ENCODE data around the gene KCNQ1.
A peak's percentile ranks its signal among the peaks of the same experiment; 100 is the strongest.

The KCNQ1 gene

DNA sequence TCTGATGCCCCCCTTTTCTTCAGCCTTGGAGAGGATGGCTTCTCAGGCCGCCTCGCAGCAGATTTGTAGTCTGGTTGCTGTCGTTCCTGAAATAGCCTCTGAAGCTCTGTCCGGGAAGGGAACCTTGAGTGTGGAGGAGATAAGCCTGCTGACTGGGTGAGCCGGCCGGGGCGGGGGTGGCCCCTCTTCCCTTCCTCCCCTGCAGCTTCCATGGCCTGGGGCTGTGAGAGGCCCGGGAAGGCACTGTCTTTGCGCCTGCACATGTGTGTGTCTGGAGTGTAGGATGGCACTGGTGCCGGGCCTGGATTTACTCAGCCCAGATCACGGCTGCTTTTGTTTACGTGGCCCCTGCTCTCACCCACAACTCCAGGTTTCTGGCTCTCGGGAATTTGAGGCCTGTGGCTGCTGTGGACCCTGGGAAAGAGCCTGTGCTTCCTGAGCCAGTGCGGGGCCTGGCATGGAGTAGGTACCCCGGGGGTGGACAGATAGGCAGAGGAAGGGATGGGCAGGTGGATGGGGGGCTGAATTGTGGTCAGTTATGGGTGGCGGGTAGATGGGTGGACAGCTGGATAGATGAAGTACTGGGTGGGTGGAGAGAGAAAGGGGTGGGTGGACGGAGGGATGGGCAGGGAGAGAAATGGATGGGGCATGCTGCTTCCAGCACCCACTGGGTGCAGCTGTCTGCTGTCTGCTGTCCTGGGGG is 16.6 kb downstream of the KCNQ1 start:
- DNase-seq (ENCODE audit: low spot score) = no peak

DNA sequence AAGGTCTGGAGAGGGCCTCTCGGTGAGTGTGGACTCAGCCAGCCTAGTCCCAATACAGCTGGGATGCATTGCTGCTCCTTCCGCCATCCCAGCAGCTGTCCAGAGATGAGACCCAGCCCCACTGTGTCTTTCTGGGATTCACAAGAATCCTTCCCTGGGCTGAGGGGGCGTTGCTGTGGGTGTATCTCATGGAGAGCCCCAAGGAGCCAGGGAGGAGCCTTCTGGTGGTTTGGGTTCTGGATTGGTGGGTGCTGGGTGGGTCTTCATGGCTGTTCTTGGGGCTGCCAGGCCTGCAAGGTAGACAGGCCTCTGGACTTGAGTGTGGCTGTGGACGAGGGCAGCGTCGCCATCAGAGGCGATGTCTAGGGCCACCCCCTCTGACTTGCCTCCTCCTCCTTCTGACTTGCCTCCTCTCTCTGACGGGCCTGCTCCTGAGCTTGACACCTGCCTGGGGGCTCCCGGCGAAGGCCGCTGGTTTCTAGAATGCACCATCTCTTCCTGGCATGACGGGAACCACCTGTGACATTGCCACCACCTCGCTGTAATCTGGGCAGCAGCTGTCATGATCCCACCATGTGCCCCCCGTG is 17.2 kb downstream of the KCNQ1 start:
- DNase-seq (ENCODE audit: low spot score) = no peak

DNA sequence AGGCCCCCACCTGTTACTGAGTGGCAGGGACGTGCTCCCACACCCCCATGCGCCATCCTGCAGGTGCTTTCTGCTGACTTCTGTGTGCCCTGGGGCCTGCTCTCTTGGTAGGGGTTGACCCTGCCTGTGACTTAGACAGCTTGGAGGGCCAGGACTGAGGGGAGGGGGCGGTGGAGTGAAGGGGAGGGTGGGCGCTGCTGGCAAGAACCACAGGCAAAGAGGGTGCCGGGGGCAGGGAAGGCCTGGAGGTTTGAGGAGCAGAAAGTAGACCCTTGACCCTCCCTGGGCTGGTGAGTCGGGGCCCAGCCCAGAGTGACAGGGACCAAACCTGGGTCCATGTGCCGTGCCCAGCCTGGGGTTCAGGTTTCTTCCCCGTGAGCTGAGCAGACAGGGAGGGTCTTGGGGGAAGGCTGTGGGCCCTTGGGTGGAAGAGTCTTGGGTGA is 17.8 kb downstream of the KCNQ1 start:
- DNase-seq (ENCODE audit: low spot score) = no peak

DNA sequence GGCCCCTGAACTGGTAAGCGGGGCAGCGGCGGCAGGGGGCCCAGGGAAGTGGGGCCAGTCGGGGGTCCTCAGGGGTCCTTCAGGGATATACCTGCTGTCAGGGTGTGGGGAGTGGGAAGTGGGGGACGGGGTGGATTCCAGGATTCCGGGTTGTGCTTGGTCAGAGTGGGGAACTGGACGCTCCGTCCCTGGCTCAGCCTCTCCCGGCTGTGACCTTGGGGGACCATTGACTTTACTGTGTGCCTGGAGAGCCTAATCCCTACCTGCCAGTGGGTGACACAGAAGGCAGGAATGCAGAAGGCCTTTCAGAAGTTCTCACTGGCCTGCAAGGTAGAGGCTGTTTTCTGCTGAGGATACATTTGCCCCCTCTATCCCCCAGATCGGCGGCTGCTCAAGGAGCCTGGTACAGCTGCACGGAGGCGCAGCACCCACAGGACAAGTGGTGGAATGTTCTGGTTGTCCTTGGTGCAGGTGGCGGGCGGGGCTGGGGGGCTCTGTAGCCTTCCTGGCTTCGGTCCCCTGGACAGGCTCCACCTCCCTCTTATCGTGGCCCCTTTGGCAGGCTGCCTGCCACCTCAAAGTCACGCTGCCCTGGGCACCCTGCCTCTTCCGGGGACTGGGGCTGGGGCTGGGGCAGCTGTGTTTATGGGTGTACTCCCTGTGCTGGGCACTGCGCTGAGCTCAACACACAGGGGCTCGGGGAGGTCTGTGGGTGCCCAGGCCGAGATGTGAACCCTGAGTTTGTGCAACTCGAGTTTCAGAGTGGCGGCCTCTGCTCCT is 18.4 kb downstream of the KCNQ1 start:
- DNase-seq (ENCODE audit: low spot score) = no peak

DNA sequence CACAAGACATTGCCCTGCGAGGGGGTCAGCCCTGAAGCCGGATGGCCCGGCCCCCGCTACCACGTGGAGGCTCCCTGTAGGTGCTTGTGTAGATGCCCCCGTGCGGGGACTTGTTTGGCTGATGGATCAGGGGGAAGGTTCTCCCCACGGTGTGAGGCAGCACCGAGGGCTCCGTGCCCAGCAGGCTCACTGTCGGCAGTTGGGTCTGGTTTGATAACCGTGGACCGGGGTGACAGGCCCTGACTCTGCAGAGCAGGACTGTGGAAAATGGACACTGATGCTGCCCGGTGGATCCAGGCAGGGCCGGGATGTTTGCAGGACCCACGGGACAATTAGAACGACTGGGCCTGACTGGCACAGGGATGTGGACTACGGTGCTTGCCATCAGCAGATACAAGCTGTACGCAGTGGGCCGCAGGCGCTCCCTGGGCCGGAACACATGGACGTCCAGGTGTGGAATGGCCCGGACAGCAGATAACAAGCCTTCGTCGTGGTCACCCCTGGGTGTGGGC is 19.0 kb downstream of the KCNQ1 start:
- no peak for DNase-seq (ENCODE audit: low spot score)

DNA sequence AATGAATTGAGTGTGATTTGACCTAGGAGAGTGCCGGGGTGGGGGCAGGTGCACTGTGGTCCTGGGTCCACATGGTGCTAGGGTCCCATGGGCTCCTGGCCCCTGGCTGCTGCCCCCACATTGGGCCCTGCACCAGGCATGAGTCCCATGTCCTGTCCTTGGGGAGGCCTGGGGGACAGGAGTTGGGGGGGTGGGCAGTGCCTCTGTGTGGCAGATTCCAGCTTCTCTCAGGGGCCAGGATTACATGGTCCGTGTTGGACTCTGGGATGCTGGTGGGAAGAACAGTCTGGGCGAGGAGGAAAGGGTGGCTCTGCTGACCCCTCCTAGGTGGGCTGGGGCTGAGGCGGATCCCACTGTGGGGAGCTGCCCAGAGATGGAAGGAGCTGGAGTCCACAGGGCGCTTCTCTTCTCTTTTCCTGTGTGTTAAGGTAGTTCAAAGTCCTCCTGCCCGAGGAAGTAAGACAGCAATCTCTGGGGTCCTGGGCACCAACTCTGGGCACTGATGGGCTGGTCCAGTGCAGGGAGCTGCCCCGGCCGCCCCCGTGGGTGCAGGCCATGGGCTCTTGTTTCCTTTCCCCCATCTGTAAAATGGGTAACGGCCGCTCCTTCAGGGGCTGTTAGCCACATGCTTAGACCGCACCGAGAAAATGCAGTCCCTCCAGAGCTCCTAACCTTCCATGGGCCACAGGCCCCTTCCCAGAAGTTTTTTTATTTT is 19.8 kb downstream of the KCNQ1 start:
- no peak for DNase-seq (ENCODE audit: low spot score)

DNA sequence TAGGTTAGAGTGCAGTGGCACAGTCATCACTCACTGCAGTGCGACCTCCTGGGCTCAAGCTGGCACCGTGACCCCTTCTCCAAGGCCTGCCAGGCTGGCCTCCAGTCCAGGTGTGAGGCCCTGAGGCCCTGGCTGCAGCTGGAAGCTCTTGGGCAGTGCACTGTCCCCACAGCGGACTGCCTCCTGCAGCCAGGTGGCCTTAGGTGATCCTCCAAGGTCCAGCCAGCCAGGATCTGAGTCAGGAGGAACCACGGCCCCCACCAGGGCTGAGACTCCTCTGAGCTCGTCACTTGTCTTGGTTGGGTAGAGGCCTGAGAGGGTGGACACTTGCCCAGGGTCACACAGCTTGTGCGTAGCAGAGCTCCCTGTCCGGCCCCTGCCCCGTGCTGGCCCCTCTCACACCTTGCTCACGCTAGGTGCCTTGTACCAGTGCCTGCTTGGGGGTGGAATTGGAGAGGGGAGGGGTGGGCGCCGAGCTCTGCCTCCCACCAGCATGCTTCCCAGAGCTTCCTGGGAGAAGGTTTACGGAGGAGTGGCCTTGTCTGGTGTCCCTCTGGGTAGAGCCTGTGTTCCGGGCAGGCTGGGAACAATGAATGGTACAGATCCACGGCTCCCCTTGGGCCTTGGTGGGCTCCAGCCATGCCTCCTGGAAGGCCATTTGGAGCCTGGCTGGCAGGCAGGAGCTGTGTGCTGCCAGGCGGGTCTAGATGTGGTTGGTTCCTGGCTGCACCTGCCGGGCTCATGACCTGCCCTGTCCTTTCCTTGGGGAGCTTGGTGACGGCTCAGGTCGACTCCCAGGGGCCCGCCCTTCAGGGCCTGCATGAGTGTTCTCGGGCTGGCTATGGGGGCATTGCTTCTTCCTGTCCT is 20.6 kb downstream of the KCNQ1 start:
- no peak for DNase-seq (ENCODE audit: low spot score)

DNA sequence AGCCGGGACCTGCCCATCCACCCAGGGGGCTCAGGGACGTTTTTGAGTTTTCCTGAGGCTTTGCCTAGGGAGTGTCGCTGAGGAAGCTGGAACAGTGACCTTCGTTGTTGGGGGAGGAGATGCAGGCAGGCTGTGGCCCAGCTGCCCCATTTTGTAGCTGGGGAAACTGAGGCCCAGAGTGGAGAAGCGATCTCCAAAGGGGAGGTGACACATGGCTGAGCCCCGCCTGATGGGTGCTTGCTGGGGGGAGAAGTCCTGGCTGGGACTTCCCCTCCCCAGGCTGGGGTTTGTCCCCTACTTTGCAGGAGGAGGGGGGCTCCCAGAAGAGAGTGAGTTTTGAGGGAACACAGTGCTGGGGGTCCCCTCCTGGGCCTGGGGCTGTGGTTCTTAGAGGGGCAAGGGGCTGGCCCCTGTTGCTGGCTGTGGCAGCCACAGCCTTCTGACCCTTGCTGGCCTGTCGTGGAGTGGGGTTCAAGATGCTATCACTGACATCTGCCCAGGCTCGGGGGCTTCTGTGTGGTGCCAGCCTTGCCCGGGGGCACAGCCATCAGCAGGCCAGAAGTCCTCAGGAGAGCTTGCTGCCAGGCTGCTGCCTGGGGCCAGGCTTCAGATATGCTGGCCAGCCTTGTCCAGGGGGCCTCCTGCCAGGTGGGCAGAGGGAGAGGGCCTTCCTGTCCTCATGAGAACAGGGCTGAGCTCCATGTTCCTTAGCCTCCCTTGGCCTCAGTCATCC is 21.4 kb downstream of the KCNQ1 start:
- no peak for DNase-seq (ENCODE audit: low spot score)

DNA sequence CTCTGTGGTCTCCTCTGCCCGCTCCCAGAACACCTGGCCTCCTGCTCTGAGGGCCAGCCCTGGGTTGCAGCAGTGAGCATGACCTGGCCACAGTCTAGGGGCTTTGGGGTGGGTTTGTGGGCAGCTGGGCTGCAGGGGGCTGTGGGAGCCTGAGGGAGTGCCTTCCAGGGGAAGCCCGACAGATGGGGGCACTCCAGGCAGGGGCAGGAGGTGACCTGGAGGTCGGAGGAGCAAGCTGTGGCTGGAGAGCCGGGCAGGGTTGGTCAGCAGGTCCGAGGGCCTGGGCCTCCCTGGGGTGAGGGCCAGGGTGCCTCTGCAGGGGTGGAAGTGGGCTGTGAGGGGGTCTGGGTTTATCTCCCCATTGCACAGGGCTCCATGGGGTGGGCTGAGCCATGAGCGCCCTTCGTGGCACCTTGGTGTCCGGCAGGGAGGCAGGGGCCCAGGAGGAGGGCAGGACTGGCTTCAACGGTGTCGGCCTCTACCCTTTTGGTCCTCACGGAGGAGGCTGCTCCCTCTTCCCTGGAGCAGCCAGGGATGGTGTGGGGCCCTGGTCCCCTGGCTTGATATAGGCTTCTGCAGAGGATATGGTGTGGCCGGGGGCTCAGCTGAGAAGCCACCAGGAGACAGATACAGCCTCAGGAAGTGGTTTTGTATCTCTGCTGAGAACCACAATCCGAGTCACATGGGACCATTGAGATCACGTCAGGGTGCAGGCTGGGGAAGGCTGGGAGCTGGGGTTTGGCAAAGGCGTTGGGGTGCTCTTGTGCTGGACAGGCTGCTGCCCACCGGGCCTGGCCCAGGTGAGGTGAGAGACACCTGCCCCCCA is 22.3 kb downstream of the KCNQ1 start:
- peak; percentile 30 for DNase-seq (ENCODE audit: low spot score)

DNA sequence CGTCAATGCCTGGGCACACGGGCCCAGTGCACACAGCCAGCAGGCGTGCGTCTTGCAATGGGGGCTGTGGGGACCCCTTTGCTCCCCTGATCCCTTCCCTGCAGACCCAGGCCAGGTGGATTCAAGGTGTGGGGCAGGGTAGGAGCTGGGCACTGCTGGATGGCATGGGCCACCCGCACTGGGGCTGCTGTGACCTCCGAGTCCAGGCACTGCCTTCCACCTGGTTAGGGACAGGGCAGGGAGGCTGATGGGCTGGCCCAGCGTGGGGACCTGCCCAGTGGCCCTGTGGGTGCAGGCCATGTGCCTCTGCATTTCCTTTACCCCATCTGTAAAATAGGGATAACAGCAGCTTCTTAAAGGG is 22.9 kb downstream of the KCNQ1 start:
- DNase-seq (ENCODE audit: low spot score) = no peak

DNA sequence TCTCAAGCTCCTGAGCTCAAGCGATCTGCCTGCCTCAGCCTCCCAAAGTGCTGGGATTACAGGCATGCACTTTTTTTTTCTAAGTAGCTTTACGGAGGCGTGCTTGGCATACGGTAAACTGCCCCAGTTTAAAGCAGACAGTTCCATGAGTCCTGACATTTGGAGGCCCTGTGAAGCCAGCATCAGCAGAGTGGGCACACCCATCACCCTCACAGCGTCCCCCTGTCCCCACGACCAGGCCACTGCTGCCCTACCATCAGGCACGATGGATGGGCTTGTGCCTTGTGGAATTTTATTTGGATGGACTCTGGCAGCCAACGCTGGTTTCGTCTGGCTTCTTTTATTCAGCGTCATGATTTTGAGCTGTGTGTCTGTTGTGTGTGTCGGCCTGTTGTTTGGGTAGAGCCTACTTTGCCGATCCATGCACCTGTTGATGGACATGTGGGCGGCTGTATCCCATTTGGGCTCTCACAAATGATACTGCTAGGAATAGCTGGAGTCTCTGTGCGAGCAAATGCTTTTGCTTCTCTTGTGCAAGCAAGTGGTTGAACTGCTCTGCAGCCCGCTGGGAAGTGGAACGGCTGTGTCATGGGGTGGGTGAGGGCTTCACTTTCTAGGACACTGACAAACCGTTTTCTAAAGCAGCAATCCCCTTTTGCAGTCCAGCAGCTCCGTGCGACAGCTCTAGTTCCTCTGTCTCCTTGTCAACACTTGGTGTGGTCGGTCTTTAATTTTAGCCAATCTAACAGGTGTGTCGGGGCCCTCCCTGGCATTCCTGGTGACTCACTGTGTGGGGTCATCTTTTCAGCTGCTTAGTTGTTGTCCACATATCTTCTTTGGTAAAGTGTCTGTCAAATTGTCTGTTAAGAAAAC is 23.8 kb downstream of the KCNQ1 start:
- no peak for DNase-seq (ENCODE audit: low spot score)

DNA sequence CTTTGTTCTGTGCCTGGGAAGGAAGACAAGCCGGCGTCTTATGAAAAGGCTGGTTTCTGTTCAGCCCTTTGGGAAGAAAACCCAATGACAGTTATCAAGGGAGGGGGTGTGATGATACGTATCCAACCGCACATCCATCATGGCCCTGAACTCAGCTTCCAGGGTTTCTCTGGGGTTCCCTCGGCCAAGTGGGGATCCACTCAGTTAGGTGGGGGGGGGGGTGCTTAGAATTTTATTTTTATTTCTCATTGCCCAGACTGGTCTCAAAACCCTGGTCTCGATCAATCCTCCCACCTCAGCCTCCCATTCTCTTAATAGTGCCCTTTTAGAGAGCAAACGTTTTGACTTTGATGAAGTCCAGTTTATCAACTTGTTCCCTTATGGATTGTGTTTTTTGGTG is 25.7 kb downstream of the KCNQ1 start:
- DNase-seq (ENCODE audit: low spot score) = no peak

DNA sequence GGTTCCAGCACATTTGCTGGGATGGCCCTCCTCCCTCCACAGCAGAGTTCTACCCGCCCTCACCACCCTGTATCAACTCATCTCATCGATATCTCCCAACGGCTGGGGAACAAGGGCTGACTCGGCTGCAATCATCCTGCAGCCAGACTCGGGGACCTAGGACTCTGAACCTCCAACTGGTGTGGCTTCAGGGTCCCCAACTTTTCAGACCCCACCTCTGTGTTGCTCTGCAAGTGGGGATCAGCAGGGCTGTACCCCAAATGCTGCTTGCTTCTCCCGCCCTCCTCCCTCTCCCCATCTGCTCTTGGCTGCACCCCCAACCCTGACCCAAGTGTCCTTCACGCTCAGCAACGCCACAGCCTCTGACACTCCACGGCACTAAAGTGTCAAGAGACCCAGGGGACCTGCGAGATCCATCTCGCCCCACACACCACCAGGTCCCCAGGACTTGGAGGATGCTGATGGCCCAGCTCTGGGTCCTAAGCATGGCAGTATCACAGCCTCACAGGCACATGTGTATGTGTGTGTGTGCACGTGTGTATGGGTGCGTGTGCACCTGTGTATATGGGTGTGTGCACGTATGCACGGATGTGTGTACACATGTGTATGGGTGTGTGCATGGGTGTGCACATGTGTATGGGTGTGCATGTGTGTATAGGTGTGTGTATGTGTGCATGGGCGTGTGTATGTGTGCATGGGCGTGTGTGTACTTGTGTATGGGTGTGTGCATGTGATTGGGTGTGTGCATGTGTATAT is 26.4 kb downstream of the KCNQ1 start:
- no peak for DNase-seq (ENCODE audit: low spot score)

DNA sequence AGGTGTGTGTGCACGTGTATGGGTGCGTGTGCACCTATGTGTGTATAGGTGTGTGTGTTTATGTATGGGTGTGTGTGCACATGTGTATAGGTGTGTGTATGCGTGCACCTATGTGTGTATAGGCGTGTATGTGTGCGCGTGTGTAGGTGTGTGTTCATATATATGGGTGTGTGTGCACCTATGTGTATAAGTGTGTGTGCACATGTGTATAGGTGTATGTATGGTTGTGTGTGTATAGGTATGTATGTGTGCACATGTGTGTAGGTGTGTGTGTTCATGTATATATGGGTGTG is 26.9 kb downstream of the KCNQ1 start:
- no peak for DNase-seq (ENCODE audit: low spot score)

DNA sequence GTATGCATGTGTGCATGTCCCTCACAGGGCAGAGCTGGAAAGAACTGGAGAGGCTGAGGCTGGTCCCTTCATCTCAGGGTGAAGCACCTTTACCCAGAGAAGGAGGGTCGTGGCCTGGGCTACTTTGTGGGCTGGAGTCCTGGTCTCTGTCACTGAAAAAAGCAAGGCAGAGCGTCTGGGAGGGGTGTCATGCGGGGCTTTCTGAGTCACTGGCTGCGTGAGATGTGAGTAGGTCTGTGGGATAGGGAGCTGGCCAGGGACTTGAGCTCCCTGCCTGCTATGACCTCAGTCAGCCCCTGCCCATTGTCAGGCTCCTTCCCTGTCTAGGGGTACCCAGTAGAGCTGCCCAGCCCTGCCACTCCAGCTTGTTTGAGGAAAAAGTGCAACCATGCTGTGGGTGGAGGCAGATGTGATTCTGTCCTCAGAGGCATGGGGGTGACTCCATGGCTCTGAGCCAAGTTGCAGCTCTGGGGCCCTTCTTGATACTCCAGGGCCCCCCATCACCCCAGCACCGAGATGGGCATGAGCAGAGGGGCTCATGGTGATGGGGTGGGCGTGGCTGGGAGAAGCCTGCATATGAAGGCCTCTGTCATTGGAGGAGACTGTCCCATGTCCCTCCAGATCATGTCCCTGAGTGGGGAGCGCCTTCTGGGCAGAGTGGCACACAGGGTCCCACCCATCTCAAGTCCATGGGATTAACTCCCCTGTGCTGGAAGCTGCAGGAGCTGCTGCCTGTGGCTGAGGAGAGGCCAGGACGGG is 27.8 kb downstream of the KCNQ1 start:
- no peak for DNase-seq (ENCODE audit: low spot score)

DNA sequence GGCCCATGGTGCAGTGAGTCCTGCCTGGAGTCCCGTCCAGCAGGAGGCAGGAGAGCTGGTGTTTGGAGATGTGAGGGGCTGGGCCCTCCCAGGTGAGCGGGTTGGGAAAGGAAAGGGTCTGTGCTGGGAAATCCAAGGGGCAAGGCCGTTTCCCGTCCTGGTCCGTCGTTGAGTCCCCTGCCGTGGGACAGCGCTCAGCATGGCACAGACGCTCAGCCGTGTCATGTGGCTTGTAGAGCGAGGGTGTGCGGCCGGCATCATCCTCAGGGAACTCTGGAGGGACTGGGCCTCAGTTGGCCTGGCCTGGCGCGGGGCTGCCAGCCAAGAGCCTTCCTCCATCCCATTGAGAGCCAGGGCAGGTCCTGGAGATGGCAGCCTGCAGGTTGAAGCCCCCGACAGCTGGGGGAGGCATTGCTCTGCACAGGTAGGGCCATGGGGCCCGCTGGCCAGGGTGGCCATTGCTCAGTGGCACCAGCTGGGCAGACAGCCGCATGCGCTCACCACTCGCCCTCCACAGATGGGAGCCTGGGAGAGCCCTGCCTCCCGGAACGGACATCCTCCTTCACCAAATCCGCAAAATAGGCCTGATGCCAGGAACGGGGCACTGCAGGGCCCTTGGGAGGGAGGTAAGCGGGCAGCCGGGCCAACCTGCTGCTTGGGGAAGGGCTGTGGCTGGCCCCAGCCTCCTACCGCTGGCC is 28.7 kb downstream of the KCNQ1 start:
- DNase-seq (ENCODE audit: low spot score) = no peak

Measured in pons (tissue), 1 donor.